H54 (cell line): ENCODE results near the gene ZNF607.
A peak's percentile ranks its signal among the peaks of the same experiment; 100 is the strongest.
"Not testable (repeated sequence)": the region's sequence is repeated elsewhere in the genome, so short reads cannot be mapped to it uniquely, and the experiment has no call there.

Source experiments
- DNase-seq: peaks from one replicate; pipeline ENCODE4 v3.0.0; 2011; ENCODE audit warnings: low spot score, mixed read lengths; ENCODE audit not compliant: insufficient read length
- FAIRE-seq: peaks from 3 replicates; lab custom pipeline; 2011; peaks lifted over from hg19 to GRCh38; lab: Jason Lieb, UNC
- POLR2A ChIP-seq: IDR thresholded peaks from 2 replicates; pipeline ENCODE4 v1.6.1; 2011; ENCODE audit warnings: low read depth, mild to moderate bottlenecking, low read length

The ZNF607 gene

DNA sequence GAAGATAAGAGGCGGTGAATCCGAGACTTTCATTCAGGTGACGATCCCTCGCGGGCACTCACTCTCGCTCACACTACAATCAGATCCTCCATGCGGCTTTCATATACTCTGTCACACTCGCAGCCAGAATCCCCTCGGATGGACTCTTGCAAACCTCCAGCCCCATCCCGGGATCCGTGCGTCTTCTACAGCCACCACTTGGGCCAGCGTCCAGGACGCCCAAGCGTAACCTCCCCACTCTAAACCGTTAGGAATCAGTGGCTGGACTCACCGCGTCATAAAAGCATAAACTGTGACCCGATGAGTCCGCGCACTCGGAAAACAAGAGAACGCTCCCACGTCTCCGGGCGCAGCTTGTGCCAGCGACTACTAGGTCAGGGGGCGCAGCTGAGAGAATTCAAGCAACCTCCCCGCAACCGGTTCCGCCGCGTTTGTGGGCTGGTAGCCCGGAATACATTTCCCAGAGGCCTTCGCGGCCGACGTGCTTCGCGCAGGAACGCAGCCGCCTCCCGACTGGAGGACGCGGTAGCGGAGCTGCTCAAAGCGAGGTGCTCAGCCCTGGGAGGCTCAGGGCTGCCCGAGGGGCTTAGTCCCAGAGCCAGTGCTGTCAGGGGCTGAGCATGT is 27.6 kb downstream of the ZNF607 start:
- no peak for FAIRE-seq
- TF ChIP-seq POLR2A: no peak
- no peak for DNase-seq

DNA sequence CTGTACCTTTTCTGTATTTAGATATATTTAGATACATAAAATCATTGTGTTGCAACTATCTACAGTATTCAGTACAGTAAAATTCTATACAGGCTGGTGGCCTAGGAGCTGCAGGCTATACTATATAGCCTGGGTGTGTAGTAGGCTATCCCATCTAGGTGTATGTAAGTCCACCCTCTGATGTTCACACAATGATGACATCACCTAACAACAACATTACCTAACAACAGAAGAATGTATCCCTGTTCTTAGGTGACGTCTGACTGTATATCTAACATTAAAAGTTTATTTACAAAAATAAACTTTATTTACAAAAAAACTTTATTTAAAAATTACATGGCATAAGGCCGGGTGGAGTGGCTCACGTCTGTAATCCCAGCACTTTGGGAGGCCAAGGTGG is 36.0 kb downstream of the ZNF607 start:
- no peak for FAIRE-seq
- TF ChIP-seq POLR2A: no peak
- no peak for DNase-seq

DNA sequence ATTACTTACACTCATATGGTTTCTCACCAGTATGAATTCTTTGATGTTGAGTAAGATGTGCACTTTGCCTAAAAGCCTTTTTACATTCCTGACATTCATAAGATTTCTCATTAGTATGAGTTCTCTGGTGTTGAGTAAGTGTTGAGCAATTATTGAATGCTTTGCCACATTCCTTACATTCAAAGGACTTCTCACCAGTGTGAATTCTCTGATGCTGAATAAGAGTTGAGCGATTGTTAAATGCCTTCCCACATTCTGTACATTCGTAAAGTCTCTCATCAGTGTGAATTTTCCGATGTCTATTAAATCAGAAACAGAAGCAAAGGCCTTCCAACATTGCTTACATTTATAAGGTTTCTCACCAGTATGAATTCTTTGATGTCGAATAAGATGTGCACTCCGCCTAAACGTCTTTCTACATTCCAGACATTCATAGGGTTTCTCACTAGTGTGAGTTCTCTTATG is 50.1 kb downstream of the ZNF607 start:
- DNase-seq: no peak
- no peak for TF ChIP-seq POLR2A
- FAIRE-seq: peak; percentile 30

DNA sequence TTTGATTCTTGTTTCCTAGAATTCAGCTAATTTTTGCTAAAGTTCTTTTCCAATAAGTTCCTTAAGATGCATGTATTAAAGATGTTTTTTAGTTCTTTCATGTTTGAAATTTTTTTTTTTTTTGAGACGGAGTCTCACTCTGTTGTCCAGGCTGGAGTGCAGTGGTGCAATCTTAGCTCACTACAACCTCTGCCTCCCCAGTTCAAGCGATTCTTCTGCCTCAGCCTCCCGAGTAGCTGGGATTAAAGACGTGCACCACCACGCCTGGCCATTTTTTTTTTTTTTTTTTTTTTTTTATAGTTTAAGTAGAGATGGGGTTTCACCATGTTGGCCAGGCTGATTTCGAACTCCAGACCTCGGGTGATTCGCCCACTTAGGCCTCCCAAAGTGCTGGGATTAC is 62.4 kb downstream of the ZNF607 start:
- FAIRE-seq, DNase-seq: not testable (repeated sequence)

DNA sequence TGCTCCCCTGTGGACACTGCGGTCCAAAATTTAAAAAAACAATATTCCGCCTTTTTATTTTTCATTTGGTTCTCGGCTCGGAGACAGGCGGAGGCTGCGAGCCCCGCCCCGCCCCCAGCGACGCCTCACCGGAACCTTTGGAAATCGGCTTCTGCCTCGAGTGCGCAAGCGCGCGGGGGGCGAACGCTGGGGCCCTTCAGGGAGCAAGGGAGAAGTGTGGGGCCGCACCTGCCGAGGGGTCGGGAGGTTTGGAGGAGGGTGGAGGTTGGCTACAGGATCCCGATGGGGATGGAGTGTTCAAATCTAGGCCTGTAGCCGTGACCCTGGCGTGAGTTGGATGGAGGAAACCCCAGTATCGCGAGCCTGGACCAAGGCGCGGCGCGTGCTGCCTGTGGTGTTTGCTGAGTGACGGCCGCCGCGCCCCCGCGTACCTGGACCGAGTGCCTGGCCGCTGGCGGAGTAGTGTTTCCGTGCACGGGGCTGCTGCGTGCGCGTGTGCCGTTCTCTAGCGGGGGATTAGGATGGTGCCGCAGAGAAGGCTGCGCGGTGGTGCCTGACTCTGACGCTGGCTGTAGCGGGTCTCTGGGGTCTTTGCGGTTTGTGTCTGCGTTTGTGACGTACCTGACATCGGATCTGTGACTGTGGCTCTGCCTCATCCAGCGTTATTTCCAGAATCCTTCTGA is 63.7 kb downstream of the ZNF607 start:
- FAIRE-seq (no peak), DNase-seq (peak; percentile 73)
- peak; percentile 35; the same call in 1 of the 2 replicates for TF ChIP-seq POLR2A

DNA sequence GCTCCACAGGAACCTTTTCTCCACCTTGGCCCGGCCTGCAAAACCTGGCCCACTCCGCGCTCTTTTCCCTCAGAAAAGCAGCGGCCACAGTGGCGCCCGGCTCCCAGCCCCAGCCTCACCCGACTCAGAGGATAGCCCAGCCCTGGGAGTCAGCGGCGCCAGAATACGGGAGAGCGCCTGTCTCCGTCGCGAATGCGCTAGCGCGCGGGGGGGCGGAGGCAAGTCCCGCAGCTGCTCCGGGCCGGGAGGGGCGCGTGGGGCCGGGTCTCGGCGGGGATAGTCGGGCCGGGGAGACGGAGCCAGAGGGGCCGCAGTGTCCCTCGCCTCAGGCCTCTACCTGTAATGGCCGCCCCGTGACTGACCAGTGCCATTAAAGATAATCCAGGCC is 64.3 kb downstream of the ZNF607 start, which contains the start of gene ZFP30:
TSS of gene ZFP30 (minus strand) at position 165 of the 388 bp plus-strand sequence. CDS start 7,643 bp downstream, outside the sequence.
- no peak for FAIRE-seq
- peak; percentile 70 for TF ChIP-seq POLR2A
- DNase-seq: peak; percentile 93

DNA sequence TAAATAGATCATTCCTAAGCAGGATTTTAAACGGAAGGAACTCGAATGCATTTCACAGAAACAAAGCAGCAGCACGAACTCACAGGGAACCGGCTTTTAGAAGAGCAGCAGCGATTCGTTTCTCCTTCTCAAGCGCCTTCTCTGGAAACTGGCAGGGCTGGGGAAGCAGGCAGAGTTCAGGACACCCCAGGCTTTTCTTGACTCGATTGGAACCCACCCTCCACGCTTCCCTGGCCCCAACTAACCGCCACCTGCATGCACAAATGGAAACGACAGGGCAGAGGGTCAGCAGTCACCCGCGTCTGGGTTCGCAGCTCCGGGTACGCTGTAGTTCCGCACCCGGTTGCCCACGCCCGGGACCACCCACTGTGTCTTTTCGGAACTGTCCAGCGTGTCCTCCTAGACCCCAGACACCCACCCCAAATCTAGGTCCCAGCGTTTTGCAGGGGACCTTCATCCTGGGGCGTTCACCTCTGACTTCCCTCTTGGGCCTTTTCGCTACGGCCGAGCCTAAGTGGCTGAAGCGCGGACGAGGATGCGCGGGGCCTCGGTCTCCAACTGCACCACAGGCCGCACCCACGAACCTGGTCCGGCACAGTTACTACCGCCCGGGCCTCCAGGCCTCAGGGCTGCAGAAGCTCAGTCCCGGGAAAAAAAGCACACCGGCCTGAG is 64.8 kb downstream of the ZNF607 start:
- peak; percentile 35 for DNase-seq
- FAIRE-seq: no peak
- no peak for TF ChIP-seq POLR2A

DNA sequence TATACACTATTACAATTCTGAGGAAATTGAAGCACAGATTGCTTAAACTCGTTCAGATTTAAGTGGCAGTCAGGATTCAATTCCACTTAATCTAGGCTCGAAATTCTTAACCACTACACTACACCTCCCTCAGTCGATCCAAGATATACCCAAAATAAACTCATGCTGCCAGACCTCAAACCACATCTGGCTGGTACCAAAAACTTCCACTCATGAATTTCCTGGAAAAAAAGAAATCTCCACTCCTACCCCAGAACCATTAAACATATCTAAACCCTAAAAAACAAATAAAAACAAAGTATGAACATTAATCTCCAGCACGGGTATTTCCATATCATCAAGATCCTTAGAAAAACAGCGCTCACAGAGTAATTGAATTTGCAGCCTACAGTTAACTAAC is 65.4 kb downstream of the ZNF607 start:
- FAIRE-seq (peak; percentile 48), DNase-seq (no peak)
- TF ChIP-seq POLR2A: no peak
